Measurements from ENCODE around the gene GALNT9.

GALNT9 gene

DNA sequence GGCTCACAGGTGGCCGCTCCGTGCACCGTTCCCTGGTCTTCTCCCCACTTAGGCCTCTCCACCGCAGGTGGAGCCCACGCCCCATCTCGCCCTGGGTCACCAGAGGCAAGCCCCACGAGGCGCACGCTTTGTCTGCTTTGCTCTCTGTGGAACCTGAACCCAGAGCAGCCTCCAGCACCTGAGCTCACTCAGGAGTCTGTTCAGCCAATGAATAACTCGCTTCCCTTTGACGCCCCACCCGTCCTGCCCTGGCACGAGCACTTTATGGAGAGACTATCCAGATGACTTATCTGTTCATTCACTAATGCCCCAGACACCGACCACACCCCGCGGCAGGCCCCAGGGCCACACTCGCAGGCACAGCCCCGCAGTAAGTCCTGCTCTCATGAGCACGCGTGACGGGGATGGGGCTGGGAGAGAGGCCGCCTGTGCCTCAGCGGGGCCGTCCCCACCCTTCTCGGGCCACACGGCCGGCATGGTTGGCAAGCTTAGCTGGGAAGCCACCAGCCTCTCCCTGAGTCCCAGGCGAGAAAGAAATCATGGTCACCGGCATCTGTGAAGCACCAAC is 100.1 kb downstream of the GALNT9 start:
- no peak overlapping the region for H3K27ac ChIP-seq (replicated peaks; ENCODE audit: low read length)
- H3K27me3 ChIP-seq (ENCODE audit: control insufficient read depth in 3 of 3, insufficient read depth in 3 of 3, low read depth in 1 of 3, low read length in 3 of 3): peaks cover 0 to 34% (median 5%) of the 10 kb centered on the region in 3 experiments
- H3K4ac ChIP-seq (ENCODE audit: low read length): no peak overlapping the region
- no peak overlapping the region for H3K4me3 ChIP-seq (ENCODE audit: low read length in 2 of 2)
- H2AFZ ChIP-seq (ENCODE audit: low read length): no peak overlapping the region
- H4K8ac ChIP-seq (ENCODE audit: low read depth, low read length): peak overlapping the region; percentile 43
- peaks cover 0 to 8% of the 10 kb centered on the region in 2 donors for H3K9me3 ChIP-seq (replicated peaks in 1 of 2; ENCODE audit: control insufficient read depth in 2 of 2, insufficient read depth in 1 of 2, low read depth in 1 of 2, low read length in 2 of 2)
- H3K36me3 ChIP-seq (replicated peaks in 1 of 2; ENCODE audit: control insufficient read depth in 2 of 2, insufficient read depth in 2 of 2, low read length in 2 of 2): peaks cover 0 to 2% of the 10 kb centered on the region in 2 donors
- peaks cover 2% of the 10 kb centered on the region for H3K79me1 ChIP-seq (ENCODE audit: low read depth, low read length)
- peak overlapping the region; percentile 87 for H3K18ac ChIP-seq (ENCODE audit: low read length)
- no peaks in the 10 kb centered on the region for H3K4me1 ChIP-seq (ENCODE audit: control insufficient read depth in 2 of 2, insufficient read depth in 1 of 2, low read depth in 1 of 2, low read length in 2 of 2)
- peak overlapping the region; percentile 72 for H4K91ac ChIP-seq (ENCODE audit: low read depth, low read length, poor library complexity)
- peak overlapping the region; percentile 66 for H2BK5ac ChIP-seq (ENCODE audit: low read length)
- H3K23ac ChIP-seq (ENCODE audit: low read depth, low read length, poor library complexity): no peak overlapping the region
- H2BK120ac ChIP-seq (ENCODE audit: low read depth, low read length): no peak overlapping the region
- no peak for DNase-seq (ENCODE audit: low spot score)
- peak overlapping the region; percentile 81 for H2AK5ac ChIP-seq (ENCODE audit: low read depth, low read length)
- peak overlapping the region; percentile 37 for H2BK15ac ChIP-seq (ENCODE audit: low read length)
- H3K14ac ChIP-seq (ENCODE audit: low read length): peak overlapping the region; percentile 71
- WGBS, 2 donors (ENCODE audit: extremely low coverage in 2 of 2, insufficient read length in 2 of 2, insufficient replicate concordance in 1 of 2): no CpG with 5 or more reads among the region's 29 CpGs
- H3K4me2 ChIP-seq (ENCODE audit: insufficient read depth, low read length, poor library complexity, severe bottlenecking): no peak overlapping the region
- peak overlapping the region; percentile 58 for H2BK12ac ChIP-seq (ENCODE audit: low read length)
- peak overlapping the region; percentile 21 for H3K9ac ChIP-seq (ENCODE audit: low read depth, low read length, poor library complexity)

DNA sequence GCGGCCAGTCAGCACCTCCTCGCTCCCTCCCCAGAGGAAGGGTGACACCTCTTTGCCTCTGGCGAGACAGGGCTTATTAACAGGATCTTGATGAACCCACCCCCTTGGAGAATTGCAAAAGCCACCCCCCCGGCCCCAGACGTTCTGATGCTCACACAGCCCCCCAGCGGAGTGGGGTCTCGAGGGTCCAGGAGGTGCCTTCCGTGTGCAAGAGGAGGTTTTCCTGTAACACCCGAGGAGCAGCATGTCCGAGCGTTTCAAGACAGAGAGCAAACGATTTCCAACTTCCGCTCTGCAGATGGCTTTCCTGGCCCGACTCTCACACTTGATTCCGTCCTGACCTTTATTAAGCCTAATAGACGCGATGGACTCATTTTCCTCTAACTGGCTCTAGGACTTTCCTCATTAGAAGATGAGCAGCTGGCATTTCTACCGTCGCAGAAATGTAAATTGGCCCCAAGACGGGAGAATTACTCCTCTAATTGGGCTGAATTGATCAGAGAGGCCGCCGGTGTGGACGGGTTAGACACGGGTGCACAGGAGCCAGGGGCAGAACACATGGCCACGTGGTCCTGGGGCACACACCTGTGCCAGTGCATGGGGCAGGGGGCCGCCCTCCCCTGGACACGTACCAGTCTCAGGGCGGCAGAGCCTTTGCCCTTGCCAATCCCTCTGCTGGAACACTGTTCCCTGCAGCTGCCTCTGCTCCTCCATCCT is 100.8 kb downstream of the GALNT9 start:
- Histone ChIP-seq H4K8ac (ENCODE audit: low read depth, low read length) (peak overlapping the region; percentile 43), H3K4me3 (ENCODE audit: low read length in 2 of 2) (no peak overlapping the region), H3K9ac (ENCODE audit: low read depth, low read length, poor library complexity) (no peak overlapping the region), H3K23ac (ENCODE audit: low read depth, low read length, poor library complexity) (no peak overlapping the region), H2AFZ (ENCODE audit: low read length) (no peak overlapping the region), H3K4me2 (ENCODE audit: insufficient read depth, low read length, poor library complexity, severe bottlenecking) (no peak overlapping the region), H3K9me3 (replicated peaks in 1 of 2; ENCODE audit: control insufficient read depth in 2 of 2, insufficient read depth in 1 of 2, low read depth in 1 of 2, low read length in 2 of 2) (peaks cover 0 to 8% of the 10 kb centered on the region in 2 donors), H2BK12ac (ENCODE audit: low read length) (peak overlapping the region; percentile 58), H4K91ac (ENCODE audit: low read depth, low read length, poor library complexity) (peak overlapping the region; percentile 72), H3K79me1 (ENCODE audit: low read depth, low read length) (peaks cover 2% of the 10 kb centered on the region), H2BK120ac (ENCODE audit: low read depth, low read length) (peak overlapping the region; percentile 65), H2BK15ac (ENCODE audit: low read length) (peak overlapping the region; percentile 58), H2BK5ac (ENCODE audit: low read length) (peak overlapping the region; percentile 75), H3K27ac (replicated peaks; ENCODE audit: low read length) (no peak overlapping the region), H3K4me1 (ENCODE audit: control insufficient read depth in 2 of 2, insufficient read depth in 1 of 2, low read depth in 1 of 2, low read length in 2 of 2) (no peaks in the 10 kb centered on the region), H3K18ac (ENCODE audit: low read length) (peak overlapping the region; percentile 87), H3K36me3 (replicated peaks in 1 of 2; ENCODE audit: control insufficient read depth in 2 of 2, insufficient read depth in 2 of 2, low read length in 2 of 2) (peaks cover 0 to 2% of the 10 kb centered on the region in 2 donors), H3K14ac (ENCODE audit: low read length) (peak overlapping the region; percentile 71), H2AK5ac (ENCODE audit: low read depth, low read length) (peak overlapping the region; percentile 81), H3K27me3 (ENCODE audit: control insufficient read depth in 3 of 3, insufficient read depth in 3 of 3, low read depth in 1 of 3, low read length in 3 of 3) (peaks cover 0 to 34% (median 5%) of the 10 kb centered on the region in 3 experiments), H3K4ac (ENCODE audit: low read length) (no peak overlapping the region)
- no peak for DNase-seq (ENCODE audit: low spot score)
- whole genome bisulfite sequencing, 2 donors (ENCODE audit: extremely low coverage in 2 of 2, insufficient read length in 2 of 2, insufficient replicate concordance in 1 of 2): no CpG with 5 or more reads among the region's 28 CpGs

DNA sequence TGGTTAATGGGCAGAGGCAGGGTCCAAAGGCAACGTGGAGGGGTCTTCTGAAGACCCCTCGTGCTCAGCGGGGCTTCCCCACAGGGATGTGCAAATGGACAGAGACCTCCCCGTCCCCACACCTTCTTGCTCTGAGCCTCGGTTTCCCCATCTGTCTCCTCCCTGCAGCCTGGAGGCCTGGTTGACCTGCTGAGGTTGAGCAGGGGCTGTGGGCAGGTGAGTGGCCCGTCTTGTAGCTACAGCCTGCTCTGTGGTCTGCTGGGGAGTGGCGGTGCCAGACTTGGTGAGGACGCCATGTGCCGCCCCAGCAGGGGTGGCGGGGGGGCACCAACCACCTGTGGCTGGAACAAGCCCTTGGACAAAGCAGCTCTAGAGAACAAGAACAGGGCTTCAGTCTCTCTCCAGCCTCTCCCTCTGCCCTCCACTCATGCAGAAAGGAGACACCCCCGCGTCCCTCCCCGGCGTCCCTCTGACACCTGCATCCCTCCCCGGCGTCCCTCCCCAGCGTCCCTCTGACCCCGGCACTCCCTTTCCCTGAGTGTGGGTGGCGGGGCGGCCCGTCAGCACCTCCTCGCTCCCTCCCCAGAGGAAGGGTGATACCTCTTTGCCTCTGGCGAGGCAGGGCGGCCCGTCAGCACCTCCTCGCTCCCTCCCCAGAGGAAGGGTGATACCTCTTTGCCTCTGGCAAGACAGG is 101.5 kb downstream of the GALNT9 start:
- no peak for DNase-seq (ENCODE audit: low spot score)
- H3K27ac ChIP-seq (replicated peaks; ENCODE audit: low read length): no peak overlapping the region
- no peak overlapping the region for H4K8ac ChIP-seq (ENCODE audit: low read depth, low read length)
- no peaks in the 10 kb centered on the region for H3K4me1 ChIP-seq (ENCODE audit: control insufficient read depth in 2 of 2, insufficient read depth in 1 of 2, low read depth in 1 of 2, low read length in 2 of 2)
- peaks cover 0 to 8% of the 10 kb centered on the region in 2 donors for H3K9me3 ChIP-seq (replicated peaks in 1 of 2; ENCODE audit: control insufficient read depth in 2 of 2, insufficient read depth in 1 of 2, low read depth in 1 of 2, low read length in 2 of 2)
- H3K4me3 ChIP-seq (ENCODE audit: low read length in 2 of 2): no peak overlapping the region
- H2BK15ac ChIP-seq (ENCODE audit: low read length): peak overlapping the region; percentile 58
- H2BK5ac ChIP-seq (ENCODE audit: low read length): peak overlapping the region; percentile 75
- H3K4me2 ChIP-seq (ENCODE audit: insufficient read depth, low read length, poor library complexity, severe bottlenecking): no peak overlapping the region
- H2BK120ac ChIP-seq (ENCODE audit: low read depth, low read length): peak overlapping the region; percentile 65
- WGBS, 2 donors (ENCODE audit: extremely low coverage in 2 of 2, insufficient read length in 2 of 2, insufficient replicate concordance in 1 of 2): no CpG with 5 or more reads among the region's 26 CpGs
- H3K18ac ChIP-seq (ENCODE audit: low read length): peak overlapping the region; percentile 59
- peaks cover 0 to 2% of the 10 kb centered on the region in 2 donors for H3K36me3 ChIP-seq (replicated peaks in 1 of 2; ENCODE audit: control insufficient read depth in 2 of 2, insufficient read depth in 2 of 2, low read length in 2 of 2)
- peak overlapping the region; percentile 2 for H2BK12ac ChIP-seq (ENCODE audit: low read length)
- H3K27me3 ChIP-seq (ENCODE audit: control insufficient read depth in 3 of 3, insufficient read depth in 3 of 3, low read depth in 1 of 3, low read length in 3 of 3): peaks cover 0 to 34% (median 5%) of the 10 kb centered on the region in 3 experiments
- no peak overlapping the region for H4K91ac ChIP-seq (ENCODE audit: low read depth, low read length, poor library complexity)
- peaks cover 2% of the 10 kb centered on the region for H3K79me1 ChIP-seq (ENCODE audit: low read depth, low read length)
- H3K4ac ChIP-seq (ENCODE audit: low read length): no peak overlapping the region
- H3K23ac ChIP-seq (ENCODE audit: low read depth, low read length, poor library complexity): peak overlapping the region; percentile 50
- peak overlapping the region; percentile 86 for H2AK5ac ChIP-seq (ENCODE audit: low read depth, low read length)
- H2AFZ ChIP-seq (ENCODE audit: low read length): no peak overlapping the region
- H3K14ac ChIP-seq (ENCODE audit: low read length): peak overlapping the region; percentile 82
- no peak overlapping the region for H3K9ac ChIP-seq (ENCODE audit: low read depth, low read length, poor library complexity)

DNA sequence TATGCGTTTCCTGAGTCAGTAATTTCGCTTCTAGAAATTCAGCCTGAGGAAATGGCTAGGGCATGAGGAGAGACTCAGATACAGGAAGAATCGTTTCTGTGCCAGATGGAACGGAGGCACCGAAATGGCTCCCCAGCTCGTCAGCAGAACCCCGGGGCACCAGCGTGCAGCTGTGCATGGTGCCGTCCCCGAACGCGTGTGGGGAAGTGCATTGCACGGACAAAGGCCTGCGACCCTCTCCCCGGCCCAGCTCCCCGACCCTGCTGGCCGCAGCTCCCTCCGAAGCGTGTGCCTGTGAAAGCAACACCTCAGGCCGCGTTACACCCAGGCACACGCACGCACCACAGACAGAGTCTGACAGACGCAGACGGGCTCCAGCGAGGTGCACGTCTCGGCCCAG is 102.3 kb downstream of the GALNT9 start:
- WGBS, 2 donors (ENCODE audit: extremely low coverage in 2 of 2, insufficient read length in 2 of 2, insufficient replicate concordance in 1 of 2): no CpG with 5 or more reads among the region's 28 CpGs
- Histone ChIP-seq H2BK120ac (ENCODE audit: low read depth, low read length) (no peak overlapping the region), H3K27me3 (ENCODE audit: control insufficient read depth in 3 of 3, insufficient read depth in 3 of 3, low read depth in 1 of 3, low read length in 3 of 3) (peaks cover 0 to 34% (median 5%) of the 10 kb centered on the region in 3 experiments), H3K4ac (ENCODE audit: low read length) (no peak overlapping the region), H2BK15ac (ENCODE audit: low read length) (no peak overlapping the region), H3K23ac (ENCODE audit: low read depth, low read length, poor library complexity) (no peak overlapping the region), H3K4me3 (ENCODE audit: low read length in 2 of 2) (no peak overlapping the region), H2AK5ac (ENCODE audit: low read depth, low read length) (no peak overlapping the region), H3K4me1 (ENCODE audit: control insufficient read depth in 2 of 2, insufficient read depth in 1 of 2, low read depth in 1 of 2, low read length in 2 of 2) (no peaks in the 10 kb centered on the region), H4K8ac (ENCODE audit: low read depth, low read length) (no peak overlapping the region), H2AFZ (ENCODE audit: low read length) (no peak overlapping the region), H3K79me1 (ENCODE audit: low read depth, low read length) (peaks cover 2% of the 10 kb centered on the region), H2BK5ac (ENCODE audit: low read length) (no peak overlapping the region), H3K14ac (ENCODE audit: low read length) (no peak overlapping the region), H3K36me3 (replicated peaks in 1 of 2; ENCODE audit: control insufficient read depth in 2 of 2, insufficient read depth in 2 of 2, low read length in 2 of 2) (peaks cover 0 to 2% of the 10 kb centered on the region in 2 donors), H2BK12ac (ENCODE audit: low read length) (no peak overlapping the region), H3K9ac (ENCODE audit: low read depth, low read length, poor library complexity) (no peak overlapping the region), H3K4me2 (ENCODE audit: insufficient read depth, low read length, poor library complexity, severe bottlenecking) (no peak overlapping the region), H3K27ac (replicated peaks; ENCODE audit: low read length) (no peak overlapping the region), H3K9me3 (replicated peaks in 1 of 2; ENCODE audit: control insufficient read depth in 2 of 2, insufficient read depth in 1 of 2, low read depth in 1 of 2, low read length in 2 of 2) (peaks cover 0 to 8% of the 10 kb centered on the region in 2 donors), H4K91ac (ENCODE audit: low read depth, low read length, poor library complexity) (no peak overlapping the region), H3K18ac (ENCODE audit: low read length) (peak overlapping the region; percentile 76)
- no peak for DNase-seq (ENCODE audit: low spot score)
